Measurements from ENCODE around the gene PIGB.
A peak's percentile ranks its signal among the peaks of the same experiment; 100 is the strongest.

PIGB gene

DNA sequence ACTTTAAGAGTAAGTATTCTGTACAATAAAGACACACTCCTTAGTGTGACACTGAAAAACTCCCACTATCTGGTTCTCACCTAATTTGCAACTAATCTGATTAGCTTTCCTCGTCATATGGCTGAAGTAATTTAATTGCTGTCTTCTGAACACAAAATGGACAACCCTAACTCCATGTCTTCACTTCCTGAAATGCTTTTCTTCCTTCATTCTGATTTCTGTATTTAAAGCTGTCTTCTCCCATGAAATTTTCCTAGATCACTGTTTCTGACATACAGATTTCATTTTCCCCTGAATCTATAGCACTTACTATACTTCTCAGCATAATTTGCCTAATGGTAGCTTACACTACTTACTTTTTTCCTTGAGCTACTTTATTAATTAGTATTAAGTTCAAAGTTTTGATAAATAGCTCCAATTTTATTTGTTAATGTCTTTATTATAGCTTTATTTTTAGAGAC lies 82.8 kb downstream of the PIGB start:
- DNase-seq (ENCODE audit: low read depth), result no peak
- TF ChIP-seq CTCF (IDR thresholded peaks at IDR 0.05; ENCODE audit: low read length, missing control alignments), result no peak
- H3K4me3 ChIP-seq (replicated peaks; ENCODE audit: low read depth, low read length), result no peak overlapping the region

GRCh38 chr15:55402707-55403106 lies 83.7 kb downstream of the PIGB start:
- peak; percentile 21 for DNase-seq (ENCODE audit: low read depth)
- TF ChIP-seq CTCF (IDR thresholded peaks at IDR 0.05; ENCODE audit: low read length, missing control alignments), result no peak
- H3K4me3 ChIP-seq (replicated peaks; ENCODE audit: low read depth, low read length), result no peak overlapping the region

DNA sequence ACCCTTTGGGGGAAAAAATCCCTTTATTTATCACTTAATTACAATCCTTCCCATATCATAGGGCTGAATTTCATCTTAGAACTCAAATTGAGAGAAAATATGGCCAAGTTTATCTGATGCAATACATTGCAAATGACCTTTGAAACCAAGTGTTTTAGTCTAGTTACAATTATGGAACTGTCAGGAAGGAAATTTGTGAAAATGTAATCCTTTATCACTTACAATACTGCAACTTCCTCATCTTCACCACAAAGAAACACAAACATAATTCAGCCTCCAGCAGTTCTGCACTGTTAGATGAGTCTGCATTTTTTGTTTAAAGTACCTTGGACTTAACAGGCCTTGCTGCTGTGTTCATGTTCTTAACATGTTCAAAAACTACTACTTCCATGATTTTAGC lies 84.5 kb downstream of the PIGB start:
- no peak for TF ChIP-seq CTCF (IDR thresholded peaks at IDR 0.05; ENCODE audit: low read length, missing control alignments)
- no peak overlapping the region for H3K4me3 ChIP-seq (replicated peaks; ENCODE audit: low read depth, low read length)
- peak; percentile 62 for DNase-seq (ENCODE audit: low read depth)
